GM12874 (cell line): ENCODE measurements around the gene RRAS.

Experiments used
- TF ChIP-seq, protein P1 (sequence below): IDR thresholded peaks from 2 replicates; pipeline ENCODE4 v1.5.1; 2011; ENCODE audit warnings: low read depth, mild to moderate bottlenecking, control low read depth, low read length, moderate library complexity; ENCODE audit not compliant: insufficient read depth

Gene RRAS

DNA sequence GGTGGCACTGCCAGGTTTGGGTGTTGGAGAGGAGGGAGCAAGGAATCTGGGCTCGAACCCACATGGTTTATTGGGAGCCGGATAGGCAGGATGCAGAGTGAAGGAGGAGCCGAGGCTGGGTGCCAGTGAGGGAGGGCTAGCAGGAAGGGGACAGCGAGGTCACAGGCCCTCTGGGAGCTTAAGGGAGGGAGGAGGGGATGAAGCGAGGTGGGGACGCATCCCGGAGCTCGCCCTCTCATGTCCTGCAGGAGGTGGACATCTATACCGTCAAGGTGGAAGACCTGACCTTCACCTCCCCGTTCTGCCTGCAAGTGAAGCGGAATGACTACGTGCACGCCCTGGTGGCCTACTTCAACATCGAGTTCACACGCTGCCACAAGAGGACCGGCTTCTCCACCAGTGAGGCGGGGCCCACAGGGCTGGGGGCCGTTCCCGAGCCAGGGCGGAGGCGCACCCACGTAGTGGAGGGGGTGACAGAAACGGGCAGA lies 45.9 kb upstream of the RRAS start:
- TF ChIP-seq, protein P1, sequence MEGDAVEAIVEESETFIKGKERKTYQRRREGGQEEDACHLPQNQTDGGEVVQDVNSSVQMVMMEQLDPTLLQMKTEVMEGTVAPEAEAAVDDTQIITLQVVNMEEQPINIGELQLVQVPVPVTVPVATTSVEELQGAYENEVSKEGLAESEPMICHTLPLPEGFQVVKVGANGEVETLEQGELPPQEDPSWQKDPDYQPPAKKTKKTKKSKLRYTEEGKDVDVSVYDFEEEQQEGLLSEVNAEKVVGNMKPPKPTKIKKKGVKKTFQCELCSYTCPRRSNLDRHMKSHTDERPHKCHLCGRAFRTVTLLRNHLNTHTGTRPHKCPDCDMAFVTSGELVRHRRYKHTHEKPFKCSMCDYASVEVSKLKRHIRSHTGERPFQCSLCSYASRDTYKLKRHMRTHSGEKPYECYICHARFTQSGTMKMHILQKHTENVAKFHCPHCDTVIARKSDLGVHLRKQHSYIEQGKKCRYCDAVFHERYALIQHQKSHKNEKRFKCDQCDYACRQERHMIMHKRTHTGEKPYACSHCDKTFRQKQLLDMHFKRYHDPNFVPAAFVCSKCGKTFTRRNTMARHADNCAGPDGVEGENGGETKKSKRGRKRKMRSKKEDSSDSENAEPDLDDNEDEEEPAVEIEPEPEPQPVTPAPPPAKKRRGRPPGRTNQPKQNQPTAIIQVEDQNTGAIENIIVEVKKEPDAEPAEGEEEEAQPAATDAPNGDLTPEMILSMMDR = no peak

GRCh38 chr19:49684983-49685553 lies 45.1 kb upstream of the RRAS start:
- TF ChIP-seq, protein P1 = no peak

DNA sequence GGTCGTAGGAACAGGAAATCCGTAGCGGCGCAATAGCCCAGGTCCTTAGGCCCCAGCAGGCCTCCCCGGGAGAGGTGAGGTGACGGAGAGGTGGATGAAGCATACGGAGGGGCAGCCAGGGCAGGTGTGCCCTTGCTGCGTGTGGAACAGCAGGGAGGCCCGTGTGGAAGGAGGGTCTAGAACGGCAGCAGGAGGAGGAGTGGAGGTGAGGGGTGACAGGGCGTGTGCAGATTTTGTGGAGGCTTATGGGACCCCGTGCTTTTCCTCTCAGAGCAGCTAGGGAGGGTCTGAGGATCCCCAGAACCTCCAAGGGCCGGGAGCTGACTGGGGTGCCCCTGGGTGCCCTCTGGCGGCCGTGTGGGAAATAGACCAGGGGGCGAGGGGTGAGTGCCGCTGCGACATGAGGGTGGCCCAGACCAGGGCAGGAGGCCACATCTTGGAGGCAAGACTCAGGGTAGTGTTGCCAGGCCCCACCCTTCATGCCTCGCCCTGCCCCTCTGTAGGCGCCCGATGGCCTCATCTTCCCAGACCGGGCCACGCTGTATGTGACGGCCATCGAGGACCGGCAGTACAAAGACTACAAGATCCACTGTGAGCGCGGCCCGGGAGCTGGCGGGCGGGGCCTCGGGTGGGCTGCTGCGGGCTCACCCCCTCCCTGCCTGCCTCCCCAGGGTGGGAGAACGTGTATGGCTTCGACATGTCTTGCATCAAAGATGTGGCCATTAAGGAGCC lies 44.5 kb upstream of the RRAS start:
- TF ChIP-seq, protein P1 = peak; percentile 82

GRCh38 chr19:49683814-49684250 lies 43.9 kb upstream of the RRAS start:
- TF ChIP-seq, protein P1 = no peak

GRCh38 chr19:49682274-49682673 lies 42.3 kb upstream of the RRAS start:
- TF ChIP-seq, protein P1 = no peak

DNA sequence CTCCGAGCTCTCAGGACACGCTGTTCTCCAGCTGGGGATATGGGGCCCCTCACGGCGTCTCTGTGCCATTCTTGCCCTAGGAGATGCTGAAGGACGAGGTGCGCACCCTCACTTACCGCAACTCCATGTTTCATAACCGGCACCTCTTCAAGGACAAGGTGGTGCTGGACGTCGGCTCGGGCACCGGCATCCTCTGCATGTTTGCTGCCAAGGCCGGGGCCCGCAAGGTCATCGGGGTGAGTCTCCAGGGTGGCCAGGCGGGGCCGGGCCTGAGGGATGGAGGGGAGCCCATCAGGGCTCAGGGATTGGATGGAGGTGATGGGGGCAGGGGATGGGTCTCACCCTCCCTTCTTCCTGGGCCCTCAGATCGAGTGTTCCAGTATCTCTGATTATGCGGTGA lies 41.9 kb upstream of the RRAS start:
- TF ChIP-seq, protein P1 = no peak

- TF ChIP-seq, protein P1 = peak; percentile 100
Observed at GRCh38 chr19:49680421-49681351, 40.7 kb upstream of the RRAS start.
